ENCODE results near the gene SEPTIN8.

SEPTIN8 gene

GRCh38 chr5:132777209-132778069 is at the start of gene SEPTIN8:
Gene SEPTIN8, minus strand, starts transcription at chr5:132777239. Its CDS starts 102 bp downstream, at chr5:132777137.
- DNase-seq (ENCODE audit: low read depth) = peak; percentile 15

DNA sequence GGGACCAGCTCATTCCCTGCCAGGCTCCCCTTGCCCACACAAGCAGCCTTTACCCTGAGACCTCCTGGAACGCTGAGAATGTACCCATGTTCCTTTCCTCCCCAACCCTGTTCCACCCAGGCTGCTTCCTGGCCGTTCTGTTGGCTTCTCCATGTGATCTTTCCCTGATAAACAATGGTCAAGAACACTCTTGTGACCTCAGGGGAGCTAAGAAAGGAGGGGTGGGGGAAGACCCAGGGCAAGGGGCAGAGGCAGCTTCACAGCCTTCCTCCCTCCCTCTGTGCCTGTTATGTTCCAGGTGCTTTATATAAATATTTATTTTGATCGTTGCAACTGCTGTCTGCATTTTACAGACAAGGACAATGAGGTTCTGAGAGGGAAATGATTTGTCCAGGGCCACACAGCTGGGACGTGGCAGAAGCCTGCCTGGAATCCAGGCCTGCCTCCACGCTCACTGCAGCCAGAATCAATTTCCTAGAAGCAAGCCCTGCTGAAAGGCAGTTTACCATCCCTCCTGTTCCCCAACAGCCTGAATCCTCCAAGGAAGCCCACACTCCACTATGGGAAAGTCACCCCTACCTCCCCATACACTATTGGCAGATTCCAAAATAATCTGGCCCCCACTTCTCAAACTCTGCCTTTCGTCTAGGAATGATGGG is 49.5 kb upstream of the SEPTIN8 start:
- DNase-seq (ENCODE audit: low read depth) = no peak

- DNase-seq (ENCODE audit: low read depth) = no peak
Measured at GRCh38 chr5:132825834-132826391, 48.9 kb upstream of the SEPTIN8 start.

DNA sequence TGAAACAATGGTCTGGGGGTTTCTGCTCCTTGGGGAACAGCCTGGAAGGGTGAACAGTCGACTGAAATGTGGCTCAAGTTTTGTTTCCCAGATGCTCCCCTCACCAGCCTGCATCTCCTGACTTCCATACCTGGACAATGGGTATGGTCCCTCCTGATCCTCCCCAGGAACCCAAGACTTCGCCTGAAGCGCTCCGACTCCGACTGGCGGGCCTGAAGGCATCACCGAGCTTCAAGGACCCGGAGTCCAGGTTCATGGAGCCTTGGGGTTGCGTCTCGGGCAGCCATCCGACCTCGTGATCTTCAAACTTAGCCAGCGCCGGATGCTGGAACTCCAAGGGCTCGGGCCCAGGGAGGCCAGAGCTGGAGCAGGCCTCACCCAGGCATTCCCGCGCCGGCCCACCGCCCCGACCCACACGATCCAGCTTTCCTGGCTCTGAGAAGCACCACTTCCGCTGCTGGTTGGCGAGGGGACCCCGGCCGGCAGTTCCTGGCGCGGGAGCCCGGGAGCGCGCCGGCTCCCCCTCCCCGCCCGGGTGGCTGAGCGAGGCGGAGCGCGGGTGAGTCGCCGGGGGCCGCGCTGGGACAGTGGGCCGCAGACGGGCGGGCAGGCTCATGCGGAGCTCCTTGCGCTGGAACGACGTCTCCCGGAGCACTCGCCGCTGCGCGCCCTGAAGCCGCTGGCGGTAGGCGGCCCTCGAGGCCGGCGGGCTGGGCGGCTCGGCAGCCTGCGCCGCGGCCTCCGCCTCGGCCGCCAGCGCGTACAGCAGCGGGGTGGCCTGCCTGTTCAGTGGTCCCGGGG is 48.2 kb upstream of the SEPTIN8 start:
- DNase-seq (ENCODE audit: low read depth) = no peak

- no peak for DNase-seq (ENCODE audit: low read depth)
Measured at GRCh38 chr5:132824426-132824825, 47.4 kb upstream of the SEPTIN8 start.

DNA sequence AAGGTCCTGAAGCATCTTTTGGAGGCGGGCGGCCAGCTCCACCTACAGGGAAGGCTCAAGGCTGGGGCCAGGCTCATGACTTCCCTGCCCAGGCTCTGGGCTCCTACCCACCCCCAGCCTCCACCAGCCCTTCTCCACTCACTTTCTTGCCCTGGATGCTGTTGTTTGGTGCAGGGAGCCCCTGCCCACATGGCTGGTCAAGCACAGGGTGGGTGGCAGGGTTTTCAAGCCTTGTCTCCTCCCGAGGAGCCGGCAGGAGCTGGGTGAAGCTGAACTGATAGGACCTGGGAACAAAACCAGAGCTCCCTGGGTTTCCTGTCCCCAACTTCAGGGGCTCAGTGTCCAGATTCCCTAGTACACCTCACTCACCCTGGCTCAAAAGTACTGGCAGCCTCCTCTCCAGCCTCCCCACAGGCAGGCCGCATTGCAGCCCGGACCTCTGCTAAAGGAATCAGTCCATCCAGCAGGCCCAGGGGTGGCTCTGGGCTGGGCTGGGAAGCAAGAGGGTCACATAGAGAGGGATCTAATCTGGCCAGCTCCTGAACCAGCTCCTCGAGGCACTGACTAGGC is 46.5 kb upstream of the SEPTIN8 start:
- DNase-seq (ENCODE audit: low read depth) = no peak

- DNase-seq (ENCODE audit: low read depth) = no peak
Measured at GRCh38 chr5:132822650-132823480, 45.8 kb upstream of the SEPTIN8 start.

DNA sequence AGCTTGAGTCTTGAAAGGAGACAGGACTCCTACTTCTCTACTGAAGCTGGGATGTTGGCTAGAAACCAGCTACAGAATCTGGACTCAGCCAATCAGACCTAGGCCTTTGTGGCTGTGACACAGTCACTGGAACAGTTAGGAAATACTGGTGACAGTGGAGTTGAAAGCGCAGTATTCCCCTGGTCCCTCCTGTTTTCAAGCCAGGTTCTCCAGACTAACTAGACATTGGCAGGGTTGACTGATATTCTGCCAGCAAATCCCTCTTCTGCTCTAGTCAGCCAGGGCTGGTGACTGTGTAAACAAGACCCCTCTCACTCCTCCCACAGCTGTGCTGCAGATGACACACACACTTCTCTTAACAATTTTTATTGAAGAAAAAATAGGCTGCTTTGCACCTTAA is 44.8 kb upstream of the SEPTIN8 start:
- DNase-seq (ENCODE audit: low read depth) = no peak

DNA sequence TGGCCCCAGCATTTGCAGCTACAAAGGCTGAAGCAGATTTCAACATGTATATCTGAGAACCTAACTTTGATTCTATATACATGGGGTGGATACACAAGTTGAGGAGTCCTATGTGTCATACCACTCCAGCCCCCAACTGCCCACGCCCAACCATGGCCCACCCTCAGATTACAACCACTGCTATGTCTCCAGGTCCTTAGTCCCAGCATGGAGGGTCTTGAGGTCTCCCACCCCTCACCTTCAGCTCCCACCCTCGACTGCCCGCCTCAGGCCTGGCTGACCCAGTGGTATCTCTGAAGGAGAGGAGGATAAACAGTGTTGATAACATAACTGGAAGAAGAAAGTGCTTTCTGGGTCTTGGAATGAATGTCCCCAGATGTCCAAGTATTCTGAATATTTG is 44.3 kb upstream of the SEPTIN8 start:
- no peak for DNase-seq (ENCODE audit: low read depth)

DNA sequence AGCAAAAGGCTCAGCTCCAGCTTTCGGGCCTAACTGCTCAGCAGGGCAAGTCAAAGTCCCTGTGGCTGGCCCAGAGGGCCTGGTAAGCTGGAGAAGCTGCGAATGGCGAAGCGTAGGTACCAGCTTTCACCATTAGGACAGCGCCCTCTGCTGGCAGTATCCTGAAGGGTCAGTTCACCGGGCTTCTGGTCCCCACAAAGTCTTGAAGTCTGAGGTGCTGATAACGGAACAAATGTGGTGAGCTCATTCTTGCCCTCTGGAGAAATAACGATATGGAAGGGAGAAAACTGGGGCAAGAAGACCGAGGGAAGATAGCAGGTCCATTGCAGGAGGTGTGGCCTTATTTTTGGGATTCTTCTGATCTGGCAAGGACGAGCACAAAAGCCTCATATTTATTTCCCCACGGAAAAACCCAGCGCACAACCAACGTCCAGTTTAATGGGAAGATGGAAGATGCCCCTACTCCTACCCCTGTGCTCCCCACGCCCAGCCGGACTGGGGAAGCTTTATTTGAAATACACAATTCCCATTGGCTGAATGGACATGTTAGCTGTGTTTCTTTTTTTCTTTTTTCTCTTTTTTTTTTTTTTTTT is 43.2 kb upstream of the SEPTIN8 start:
- DNase-seq (ENCODE audit: low read depth) = peak; percentile 63

DNA sequence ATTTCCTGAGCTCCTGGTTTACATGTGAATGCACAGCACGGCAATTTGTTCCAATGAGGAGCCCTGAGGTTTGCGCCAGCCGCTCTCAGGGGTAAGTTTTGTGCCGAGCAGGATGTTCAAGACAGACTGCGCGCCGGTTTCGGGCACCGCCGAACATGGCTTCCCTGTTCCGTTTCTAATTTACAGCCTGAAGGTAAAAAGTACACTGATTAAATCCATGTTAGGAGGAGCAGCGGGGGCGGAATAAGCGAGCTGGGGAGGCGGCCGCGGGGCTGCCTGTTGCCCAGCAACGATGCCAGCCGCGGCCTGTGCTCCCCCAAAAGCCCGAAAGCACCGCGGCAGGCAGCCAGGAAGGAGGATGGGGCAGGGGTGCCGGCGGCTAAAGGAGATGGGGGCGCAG is 42.4 kb upstream of the SEPTIN8 start:
- DNase-seq (ENCODE audit: low read depth) = no peak

- DNase-seq (ENCODE audit: low read depth) = no peak
Measured at GRCh38 chr5:132817011-132817410, 40.0 kb upstream of the SEPTIN8 start.

- no peak for DNase-seq (ENCODE audit: low read depth)
Measured at GRCh38 chr5:132816554-132816953, 39.5 kb upstream of the SEPTIN8 start.

GRCh38 chr5:132816083-132816482 is 39.0 kb upstream of the SEPTIN8 start:
- DNase-seq (ENCODE audit: low read depth) = no peak

- DNase-seq (ENCODE audit: low read depth) = no peak
Measured at GRCh38 chr5:132815454-132815853, 38.4 kb upstream of the SEPTIN8 start.

DNA sequence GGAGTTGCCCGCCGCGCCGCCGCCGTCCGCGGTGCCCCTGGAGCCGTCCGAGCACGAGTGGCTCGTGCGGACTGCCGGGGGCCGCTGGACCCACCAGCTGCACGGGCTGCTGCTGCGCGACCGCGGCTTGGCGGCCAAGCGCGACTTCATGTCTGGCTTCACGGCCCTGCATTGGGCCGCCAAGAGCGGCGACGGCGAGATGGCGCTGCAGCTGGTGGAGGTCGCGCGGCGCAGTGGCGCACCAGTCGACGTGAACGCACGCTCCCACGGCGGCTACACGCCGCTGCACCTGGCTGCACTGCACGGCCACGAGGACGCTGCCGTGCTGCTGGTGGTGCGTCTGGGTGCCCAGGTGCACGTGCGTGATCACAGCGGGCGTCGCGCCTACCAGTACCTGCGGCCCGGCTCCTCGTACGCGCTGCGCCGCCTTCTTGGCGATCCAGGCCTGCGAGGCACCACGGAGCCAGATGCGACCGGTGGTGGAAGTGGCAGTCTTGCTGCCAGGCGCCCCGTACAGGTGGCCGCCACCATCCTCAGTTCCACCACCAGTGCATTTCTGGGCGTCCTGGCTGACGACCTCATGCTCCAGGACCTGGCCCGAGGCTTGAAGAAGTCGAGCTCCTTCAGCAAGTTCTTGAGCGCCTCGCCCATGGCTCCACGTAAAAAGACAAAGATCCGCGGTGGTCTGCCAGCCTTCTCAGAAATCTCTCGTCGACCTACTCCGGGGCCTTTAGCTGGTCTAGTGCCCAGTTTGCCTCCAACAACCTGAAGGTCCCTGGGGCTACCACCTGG is 37.7 kb upstream of the SEPTIN8 start:
- DNase-seq (ENCODE audit: low read depth) = no peak

- DNase-seq (ENCODE audit: low read depth) = peak; percentile 16
Measured at GRCh38 chr5:132813599-132814502, 36.8 kb upstream of the SEPTIN8 start.

GRCh38 chr5:132812781-132813598 is 36.0 kb upstream of the SEPTIN8 start, which contains the start of gene SOWAHA:
Gene SOWAHA, plus strand, starts transcription at chr5:132813302. Its CDS starts 320 bp downstream, at chr5:132813622.
- DNase-seq (ENCODE audit: low read depth) = no peak
